HG03457 (cell line): ENCODE results near the gene TNPO1.

Experiments
- ATAC-seq: cut with Tn5 transposase; IDR thresholded peaks from one replicate; pipeline ENCODE4 v1.9.1; 2021; ENCODE audit warnings: moderate number of reproducible peaks; ENCODE audit not compliant: unreplicated experiment

TNPO1 gene

DNA sequence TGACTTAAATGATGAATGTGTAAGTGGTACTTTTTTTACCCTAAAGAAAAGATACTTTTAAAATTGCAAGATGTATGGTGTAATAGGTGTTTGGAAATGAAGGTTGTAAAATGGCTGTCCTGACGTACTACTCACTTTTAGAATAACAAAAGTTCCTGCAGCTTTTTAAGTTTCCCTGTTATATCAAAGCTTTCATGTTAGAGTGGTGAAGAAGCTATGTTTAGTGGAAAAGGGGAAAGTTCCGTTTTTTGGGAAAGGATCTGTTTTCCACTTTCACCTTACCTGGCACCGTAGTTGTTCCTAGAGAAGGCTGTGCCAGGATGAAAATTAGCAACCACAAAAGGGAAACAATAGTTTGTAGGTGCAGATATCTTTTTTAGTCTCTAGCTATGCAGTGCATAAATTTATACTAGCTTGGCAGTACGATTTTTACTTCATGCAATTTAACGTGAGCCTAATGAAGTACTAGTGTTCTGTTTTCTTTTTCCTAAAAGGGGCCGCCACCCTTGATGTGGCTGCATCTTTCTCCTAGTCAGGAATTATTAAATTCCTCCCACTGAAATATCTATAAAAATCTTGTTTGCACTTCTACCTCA lies 1.3 kb downstream of the TNPO1 start:
- ATAC-seq, result no peak

DNA sequence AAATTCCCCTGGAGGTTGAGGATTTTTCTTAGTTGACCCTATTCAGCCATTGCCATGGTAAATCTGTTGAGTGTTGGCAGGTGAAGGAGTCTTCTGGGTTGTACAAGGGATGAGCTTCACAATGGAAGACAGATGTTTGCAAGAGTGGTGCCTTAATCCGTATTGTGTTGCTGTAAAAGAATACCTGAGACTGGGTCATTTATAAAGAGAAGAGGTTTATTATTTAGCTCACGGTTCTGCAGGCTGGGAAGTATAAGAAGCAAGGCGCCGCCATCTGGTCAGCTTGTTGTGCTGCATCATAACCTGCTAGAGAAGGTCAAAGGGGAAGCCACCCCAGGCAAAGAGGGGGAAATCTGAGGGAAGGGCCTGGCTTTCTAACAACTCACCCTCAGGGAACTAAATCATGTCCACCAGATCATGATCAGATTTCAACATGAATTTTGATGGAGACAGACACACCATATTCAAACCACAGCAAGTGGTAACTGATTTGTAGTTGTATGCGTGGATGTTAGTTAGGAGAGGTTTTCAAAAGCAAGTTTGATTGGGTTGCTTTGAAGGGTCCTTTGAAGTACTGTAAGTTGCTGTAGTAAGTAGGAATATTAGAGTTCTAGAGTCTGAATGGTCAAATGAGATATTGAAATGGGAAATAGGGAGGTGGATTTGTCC lies 2.5 kb downstream of the TNPO1 start:
- ATAC-seq, result no peak

DNA sequence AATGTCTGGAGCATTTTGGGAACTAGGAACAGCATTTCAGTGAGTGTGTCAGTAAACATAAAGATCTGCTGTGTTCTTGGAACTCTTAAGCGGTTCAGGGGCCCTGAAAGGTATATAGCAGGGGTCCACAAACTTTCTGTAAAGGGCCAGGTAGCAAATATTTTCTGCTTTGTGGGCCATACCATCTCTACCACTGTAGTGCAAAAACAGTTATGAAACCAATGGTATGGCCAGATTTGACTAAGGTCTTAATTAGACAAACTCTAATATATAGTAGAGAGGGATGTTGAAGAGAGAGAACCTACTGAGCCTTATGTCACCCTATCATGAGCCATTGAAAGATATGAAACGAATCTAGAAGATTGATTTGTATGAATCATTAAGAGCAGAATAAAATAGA lies 5.3 kb downstream of the TNPO1 start:
- no peak for ATAC-seq

DNA sequence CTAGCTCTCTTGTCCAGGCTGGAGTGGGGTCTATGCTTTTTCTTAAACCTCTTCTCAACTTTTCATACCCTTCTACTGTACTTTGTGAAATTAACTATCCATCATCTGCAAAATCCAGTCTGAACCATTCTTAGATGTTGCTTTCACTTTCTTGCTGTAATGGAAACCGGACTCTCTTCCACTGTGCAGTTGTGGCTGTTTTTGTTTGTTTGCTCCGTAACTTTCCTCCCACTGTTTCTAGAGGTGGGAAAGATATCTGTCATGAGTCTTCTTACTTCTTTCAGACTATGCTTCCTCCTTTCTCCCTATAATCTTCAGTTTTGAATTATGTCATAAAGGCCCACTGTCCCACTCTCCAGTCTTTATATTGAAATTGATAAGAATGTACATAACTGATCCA lies 6.5 kb downstream of the TNPO1 start:
- no peak for ATAC-seq

DNA sequence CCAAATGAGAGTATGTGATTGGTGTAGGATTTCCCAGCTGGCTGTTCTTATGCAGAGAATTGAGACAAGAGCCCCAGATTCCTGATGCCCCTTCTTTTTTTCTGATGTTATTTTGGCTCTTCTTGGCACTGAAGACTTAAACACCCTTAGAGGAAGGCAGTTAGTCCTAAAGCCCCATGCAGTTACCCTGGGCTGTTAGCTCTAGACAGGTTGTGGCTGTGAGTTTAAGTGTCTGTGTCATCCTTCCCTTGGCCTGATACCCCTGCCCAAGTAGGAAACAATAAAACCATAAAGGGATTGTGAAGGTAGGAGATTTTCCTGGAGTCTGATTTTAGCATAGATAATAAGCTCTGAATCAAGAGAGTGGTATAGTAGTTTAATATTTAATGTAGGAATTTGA lies 13.2 kb downstream of the TNPO1 start:
- ATAC-seq, result no peak

DNA sequence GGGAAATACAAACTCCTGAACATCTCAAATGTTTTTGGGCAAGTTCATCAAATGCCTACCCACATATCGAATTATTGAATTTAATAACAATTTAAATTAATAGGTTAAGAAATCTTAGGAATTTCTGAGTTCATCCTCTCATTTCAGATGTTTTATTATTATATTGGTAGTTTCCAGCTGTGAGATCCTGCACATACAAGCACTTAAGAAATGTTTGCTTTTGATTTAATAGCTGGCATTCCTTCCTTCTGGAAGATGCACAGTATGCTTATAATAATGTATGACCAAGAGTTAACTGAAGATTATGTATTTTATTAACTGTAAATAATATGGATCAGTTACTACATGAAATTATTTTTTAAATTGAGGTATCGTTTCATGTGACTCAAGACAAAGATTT lies 13.9 kb downstream of the TNPO1 start:
- ATAC-seq, result no peak

DNA sequence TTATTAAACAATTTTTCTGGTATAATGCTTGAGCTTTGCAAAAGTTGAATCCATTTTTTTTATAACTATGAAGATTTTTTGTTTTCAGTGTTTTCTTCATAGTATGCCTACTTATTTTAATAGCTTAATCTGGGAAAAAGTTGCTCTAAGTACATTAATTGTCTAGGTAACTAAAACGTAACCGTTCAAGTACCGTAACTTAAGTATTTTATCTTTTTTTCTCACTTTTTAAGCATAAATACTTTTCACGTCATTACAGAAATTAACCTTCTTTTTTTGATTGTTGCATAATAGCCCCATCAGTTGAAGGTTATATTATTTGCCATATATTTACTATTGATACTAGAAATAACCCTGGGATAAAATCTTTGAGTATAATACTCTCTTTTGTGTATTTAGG lies 15.2 kb downstream of the TNPO1 start:
- no peak for ATAC-seq

DNA sequence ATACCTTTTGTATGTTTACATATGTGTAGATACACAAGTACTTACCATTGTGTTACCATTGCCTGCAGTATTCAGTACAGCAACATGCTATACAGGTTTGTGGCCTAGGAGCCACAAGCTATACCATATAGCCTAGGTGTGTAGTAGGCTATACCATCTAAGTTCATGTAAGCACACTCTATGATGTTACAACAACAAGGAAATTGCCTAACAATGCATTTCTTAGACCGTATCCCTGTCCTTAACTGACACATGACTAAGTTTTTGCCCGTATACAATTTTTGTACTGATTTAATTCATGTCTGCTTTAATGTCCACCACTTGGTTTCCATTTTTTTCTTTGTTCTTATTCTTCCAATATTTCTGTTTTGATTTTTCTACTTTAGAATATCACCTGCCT lies 18.5 kb downstream of the TNPO1 start:
- no peak for ATAC-seq

DNA sequence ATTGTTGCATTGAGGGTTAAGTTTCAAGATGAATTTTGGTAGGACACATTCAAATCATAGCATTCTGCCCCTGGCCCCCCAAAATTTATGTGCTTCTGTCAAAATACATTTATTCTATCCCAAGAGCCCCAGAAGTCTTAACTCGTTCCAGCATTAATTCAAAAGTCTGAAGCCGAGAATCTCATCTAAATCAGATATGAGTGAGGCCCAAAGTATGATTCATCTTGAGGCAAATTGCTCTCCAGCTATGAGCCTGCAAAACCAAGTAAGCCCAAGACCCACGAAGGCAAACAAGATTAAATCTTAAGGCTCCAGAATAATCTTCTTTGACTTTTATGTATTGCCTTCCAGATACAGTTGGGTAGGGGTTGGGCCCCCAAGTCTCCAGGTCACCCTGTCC lies 19.2 kb downstream of the TNPO1 start:
- ATAC-seq, result no peak

DNA sequence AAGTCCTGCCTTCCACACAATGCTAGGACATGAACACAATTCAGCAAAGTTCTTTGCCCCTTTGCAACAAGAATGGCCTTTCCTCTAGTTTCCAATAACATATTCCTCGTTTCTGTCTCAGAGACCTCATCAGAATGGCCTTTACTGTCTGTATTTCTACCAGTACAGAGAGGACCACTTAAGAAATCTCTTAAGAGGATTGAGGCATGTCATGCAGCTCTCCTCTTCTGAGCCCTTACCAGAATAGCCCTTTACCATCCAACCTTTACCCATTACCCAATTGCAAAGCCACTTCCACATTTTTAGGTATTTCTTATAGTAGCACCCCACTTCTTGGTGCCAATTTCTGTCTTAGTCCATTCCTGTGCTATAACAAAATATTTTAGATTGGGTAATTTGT lies 20.3 kb downstream of the TNPO1 start:
- ATAC-seq, result no peak

DNA sequence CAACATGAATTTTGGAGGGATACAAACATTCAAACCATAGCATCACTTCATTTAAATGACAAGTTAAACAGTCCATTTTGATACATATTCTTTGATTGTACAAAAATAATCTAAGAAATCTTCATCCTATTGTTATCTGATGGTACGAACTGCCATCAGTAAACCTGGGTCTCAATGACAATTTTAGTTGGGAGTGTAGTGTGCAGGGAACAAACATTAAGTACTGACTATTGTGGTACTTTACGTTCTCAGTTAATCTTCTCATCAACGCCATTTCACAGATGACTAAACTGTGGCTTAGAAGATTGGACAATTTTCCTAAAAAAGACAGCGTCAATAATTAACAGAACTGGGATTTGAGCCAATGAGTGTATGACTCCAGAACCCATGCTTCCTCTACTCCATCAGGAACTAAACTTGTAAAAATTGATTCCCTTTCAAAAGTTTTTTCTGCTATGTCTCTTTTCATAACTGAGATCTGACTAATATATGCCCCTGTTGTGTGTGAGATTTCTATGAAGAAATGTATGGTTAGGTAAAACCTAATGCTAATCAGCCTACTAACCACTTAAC lies 21.1 kb downstream of the TNPO1 start:
- ATAC-seq, result no peak

DNA sequence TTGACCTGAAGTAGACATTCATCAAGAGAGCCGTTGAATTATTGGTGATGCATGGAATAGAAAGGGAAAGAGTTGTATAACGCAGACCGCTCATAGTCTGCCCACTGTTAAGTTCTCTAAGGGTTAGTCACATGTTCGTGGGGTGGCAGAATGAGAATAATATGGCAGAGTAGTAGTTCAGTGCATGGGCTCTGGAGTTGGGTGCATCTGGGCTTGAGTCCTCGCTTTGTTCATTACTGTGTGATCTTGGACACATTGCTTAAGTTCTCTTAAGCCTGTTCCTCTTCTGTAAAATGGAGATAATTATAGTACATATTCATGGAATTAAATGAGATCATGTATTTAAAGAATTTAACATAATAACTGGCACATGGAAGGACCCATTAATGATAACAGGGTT lies 23.6 kb downstream of the TNPO1 start:
- no peak for ATAC-seq

DNA sequence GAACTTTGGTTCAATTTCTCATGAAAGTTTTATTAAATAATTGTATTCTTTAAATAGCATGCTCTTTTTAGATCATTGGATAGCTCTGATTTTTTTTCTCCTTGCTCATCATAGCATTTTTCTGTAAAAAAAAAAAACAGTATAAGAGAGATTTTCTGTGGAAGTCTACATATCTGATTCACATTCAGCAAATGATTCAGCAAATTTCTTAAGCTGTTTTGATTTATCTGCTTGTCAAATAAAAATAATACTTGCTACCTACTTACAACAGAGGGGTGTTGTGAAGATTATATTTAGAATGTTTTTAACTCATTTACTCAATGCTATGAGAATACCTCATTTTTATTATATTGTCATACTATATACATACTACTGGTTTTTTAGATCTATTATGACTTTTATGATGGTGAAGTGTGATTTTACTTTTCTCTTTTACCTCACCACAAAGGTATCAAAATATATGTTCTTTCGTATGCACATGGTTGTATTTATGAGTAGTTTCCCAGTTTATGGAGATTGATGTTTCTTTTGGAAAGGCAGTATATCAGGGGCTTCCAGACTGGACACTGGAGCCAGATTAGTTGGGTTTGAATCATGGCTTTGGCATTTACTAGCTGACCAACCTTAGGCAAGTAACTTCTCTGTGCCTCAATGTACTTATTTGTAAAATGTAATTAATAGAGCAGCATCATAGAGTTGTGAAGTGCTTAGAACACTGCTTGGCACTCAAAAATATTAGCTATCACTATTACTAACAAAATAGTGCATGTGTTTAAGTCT lies 25.5 kb downstream of the TNPO1 start:
- no peak for ATAC-seq

DNA sequence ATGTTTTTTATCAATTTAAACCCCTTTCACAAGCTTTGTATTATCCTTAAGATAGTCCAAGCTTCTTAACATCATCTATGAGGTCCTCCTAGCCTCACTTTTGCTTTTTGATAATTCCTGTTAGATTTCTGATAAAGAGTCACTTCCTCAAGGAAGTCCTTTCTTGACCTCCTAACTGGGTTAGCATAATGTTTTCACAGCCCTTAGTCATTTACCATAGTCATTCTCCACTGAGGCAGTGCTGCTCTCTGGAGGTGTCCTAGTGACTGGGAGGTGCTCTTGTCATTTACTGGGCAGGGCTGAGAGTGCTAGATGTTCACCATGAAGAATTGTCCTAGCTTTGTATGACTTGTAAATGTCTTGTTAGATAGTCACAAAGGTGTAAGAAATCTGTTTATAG lies 26.4 kb downstream of the TNPO1 start:
- ATAC-seq, result no peak

DNA sequence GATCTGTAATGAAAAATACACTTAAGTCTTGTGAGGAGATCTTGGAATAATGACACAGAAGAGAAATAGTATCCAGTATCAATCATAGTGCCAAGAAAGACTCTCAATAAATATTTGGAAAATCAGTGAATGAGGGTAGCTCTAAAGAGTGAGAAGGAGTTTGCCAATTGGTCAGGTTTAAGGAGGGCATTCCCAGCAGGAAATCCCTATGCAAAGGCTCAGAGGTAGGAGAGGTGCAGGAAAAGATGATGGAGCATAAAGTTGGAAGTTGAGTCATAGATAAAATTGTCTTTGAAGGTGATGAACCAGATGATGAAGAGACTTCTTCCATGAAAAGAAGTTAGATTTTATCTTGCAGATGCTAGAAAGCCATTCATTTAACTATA lies 27.8 kb downstream of the TNPO1 start:
- no peak for ATAC-seq

DNA sequence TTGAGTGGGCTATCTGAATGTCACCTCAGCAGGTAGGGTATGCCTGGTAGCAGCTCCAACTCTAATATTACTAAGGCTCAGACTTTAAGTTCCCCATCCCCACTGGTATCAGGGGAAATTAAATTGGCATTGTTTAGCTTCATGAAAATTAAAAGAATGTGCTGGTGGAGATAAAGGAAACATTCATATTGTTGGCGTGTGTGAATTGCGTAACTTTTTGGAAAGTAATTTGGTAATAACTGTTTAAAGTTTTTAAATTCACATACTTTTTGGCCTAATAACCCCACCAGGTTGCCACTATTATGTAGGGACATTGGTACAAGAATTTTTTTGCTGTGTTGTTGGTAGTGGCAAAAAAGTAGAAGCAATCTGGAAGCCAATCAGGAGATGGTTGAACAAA lies 29.4 kb downstream of the TNPO1 start:
- no peak for ATAC-seq

DNA sequence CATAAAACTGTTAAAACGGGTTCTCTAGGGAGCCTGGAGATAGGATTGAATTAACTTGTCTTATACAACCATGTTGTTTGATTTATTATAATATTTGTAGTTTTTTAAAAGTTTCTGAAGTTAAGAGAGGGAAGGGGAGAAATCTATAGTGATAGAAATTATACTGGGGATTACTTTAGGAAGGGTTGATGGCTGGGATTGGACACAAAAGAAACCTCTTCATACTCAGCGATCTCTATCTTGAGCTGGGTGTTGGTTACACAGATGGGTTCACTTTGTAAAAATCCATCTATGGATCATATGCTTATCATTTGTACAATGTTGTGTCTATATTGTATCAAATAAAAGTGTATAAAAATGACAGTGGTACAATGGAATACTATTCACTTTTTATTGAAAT lies 30.0 kb downstream of the TNPO1 start:
- no peak for ATAC-seq

DNA sequence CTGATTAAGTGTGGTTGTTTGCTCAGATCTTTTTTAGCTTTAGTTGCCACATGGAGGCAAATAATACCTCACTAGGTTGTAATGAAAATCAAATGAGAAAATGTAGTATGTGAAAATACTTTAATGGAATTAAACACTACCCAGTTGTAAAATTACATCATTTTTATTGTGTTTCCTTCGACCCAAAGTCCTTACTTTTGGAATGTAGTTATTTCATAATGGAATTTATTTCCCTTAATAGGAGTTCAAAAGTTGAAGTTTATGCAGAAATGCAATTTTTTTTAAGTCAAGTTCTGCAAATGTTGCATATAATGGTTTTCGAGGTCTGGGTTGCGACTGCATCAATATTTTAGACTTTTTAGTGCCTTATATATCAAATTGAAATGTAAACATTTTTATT lies 31.0 kb downstream of the TNPO1 start:
- no peak for ATAC-seq

DNA sequence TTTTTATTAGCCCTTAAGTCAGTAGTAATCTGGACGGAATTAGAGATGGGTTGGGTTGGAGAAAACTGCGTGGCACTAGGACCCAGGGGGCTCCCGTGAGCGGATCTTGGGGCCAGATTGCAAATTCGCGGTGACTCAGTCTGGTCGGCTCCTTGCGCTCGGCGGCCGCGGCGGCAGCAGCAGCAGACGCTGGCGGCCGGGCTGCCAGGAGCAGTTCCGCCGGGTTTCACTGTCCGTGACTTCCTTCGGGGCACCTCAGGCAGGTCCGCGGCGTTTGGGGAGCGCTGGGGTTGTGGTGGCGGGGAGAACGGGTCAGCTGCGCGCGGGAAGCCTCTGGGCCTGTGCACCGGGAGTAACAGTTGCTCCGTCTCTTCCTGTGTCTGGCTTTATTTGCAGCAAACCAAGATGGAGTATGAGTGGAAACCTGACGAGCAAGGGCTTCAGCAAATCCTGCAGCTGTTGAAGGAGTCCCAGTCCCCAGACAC lies 31.6 kb downstream of the TNPO1 start:
- ATAC-seq, result peak; percentile 67

DNA sequence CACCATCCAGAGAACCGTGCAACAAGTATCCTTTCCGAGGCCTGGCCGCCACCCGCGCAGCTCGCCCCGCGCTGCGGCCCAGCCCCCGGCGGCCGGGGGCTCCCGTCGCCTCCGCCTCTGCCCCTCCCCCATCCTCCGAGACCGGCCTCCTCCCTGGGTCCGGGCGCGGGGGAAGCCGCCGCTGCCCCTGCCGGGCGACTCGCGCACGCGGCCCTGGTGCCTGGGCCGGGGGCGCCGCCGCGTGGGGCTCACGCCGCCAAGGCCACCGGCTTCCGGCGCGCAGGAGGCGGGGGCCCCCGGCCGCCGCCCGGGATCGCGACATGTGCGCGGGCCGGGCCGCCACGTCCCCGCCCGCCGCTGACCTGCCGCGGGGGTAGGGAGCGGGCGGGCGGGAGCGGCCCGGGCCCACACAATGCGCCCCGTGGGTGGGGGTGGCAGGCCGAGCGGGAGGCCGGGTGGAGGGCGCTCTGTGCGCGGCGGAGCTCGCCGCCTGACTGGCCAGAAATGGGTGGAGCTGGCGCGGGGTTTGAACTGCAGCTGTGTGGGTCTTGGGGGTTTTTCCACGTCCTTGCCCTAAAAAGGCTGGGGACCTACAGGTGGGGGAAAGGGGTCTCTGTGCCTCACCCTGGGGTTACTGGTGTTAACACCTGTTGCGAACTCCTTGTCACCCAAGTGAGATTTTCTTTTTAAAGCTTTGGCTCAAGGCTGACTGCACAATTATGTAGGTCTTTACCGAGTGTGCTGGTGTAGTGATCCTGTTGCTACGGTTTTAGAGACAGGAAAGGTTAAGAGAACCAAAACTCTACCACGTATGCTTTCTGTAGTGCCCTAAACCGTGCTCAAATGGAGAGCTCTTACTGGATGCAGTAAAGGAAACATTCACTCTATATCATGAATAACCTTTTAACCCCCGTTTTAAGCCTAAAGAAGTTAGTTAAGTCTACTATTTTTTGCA lies 32.3 kb downstream of the TNPO1 start:
- ATAC-seq, result peak; percentile 40

DNA sequence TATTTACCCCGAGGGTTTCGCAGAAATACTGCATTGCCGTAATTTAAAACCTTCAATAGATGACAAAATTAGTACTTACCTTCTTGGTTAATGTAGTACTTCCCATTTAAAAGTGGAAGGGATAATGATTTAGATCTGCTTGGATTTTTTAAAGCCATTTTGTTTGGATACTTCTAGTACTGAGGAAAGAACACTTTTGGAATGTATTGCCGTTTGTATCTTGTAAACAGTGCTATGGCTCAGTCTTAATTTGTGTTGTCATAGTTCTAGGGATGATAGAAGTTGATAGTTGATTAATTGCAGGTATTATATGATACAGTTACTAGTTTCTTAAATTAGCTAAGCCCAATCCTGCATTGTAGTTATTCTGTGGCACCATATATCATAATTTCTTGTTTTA lies 33.1 kb downstream of the TNPO1 start:
- ATAC-seq, result no peak
